Raji (cell line): Measurements from ENCODE around the gene BANF1.

Source experiments
- POLR2A ChIP-seq: IDR thresholded peaks from 2 replicates; pipeline ENCODE4 v1.6.1; 2011; ENCODE audit warnings: low read depth, low read length, control low read depth; ENCODE audit not compliant: insufficient read depth

The BANF1 gene, protein sequence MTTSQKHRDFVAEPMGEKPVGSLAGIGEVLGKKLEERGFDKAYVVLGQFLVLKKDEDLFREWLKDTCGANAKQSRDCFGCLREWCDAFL

DNA sequence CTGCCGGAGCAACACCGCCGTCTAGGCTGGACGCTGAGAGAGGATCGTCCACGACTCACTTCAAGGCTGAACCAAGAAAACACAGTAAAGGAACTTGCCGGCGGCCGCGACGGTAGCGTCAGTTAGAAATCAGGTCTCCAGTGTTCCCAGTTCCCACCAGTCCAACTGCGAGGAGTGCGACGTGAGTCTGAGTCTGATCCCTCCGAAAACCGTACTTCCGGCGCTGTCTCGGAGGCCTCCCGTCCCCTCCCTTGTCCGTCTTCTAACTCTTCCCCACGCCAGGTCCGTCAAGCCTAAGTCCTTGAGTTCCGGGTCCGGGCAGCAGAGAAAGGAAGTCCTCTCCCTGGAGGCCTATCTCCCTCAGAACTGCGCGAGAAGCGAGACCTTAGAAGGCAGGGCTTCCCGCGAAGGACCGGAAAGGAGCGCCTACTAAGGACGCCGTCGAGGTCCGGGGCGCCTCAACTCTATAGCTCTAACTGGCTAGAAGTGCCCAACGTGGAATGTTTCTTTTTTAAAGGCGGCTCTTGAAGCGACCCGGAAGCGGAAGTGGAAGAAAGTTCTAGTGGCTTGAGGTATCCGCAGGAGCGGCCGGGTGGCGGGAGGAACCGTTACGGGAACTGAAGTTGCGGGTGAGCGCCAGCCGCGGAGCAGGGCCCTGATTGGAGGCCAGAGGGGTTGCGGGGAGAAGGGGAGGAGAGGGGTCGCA is at the start of gene BANF1, which contains the start of gene EIF1AD:
Gene BANF1, plus strand, starts transcription at position 562 of the 706 bp plus-strand sequence. CDS start 748 bp downstream, outside the sequence.
Gene EIF1AD, minus strand, starts transcription at position 216 of the 706 bp plus-strand sequence. CDS start 1,768 bp downstream, outside the sequence.
- TF ChIP-seq POLR2A: peak; percentile 92

DNA sequence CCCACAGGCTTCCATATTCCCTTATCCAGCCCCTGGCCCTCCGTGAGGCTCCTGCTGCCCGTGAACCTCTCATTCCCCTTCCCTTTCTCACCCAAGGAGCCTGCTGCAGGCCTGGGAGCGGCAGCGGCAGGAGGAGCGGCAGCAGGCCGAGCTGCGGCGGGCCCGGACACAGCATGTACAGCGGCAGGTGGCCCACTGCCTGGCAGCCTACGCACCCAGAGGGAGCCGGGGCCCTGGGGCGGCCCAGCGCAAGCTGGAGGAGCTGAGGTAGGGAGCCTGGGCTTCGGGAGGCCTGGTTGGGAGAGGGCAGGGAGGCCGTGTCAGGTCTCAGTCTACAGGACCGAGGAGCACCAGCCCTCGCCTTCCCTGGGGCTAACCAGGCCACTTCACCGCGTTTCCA is 48.8 kb upstream of the BANF1 start:
- TF ChIP-seq POLR2A: no peak

DNA sequence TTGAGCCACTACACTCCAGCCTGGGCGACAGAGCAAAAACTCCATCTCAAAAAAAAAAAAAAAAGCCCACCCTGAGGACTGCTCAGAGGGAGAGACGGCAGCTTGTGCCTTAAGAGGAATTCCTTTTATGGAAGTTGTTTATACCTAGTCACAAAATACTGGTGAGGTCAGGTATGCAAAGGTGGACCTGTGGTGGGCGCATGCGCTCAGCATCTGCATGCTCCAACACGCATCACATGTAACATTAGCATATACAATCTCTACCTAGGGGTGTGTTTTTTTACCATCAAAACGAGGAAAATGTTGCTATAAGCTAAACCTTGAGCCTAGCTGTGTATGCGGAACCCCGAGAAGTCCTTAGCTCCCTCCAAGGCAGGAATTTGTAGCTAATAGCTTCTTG is 47.5 kb upstream of the BANF1 start:
- TF ChIP-seq POLR2A: no peak

DNA sequence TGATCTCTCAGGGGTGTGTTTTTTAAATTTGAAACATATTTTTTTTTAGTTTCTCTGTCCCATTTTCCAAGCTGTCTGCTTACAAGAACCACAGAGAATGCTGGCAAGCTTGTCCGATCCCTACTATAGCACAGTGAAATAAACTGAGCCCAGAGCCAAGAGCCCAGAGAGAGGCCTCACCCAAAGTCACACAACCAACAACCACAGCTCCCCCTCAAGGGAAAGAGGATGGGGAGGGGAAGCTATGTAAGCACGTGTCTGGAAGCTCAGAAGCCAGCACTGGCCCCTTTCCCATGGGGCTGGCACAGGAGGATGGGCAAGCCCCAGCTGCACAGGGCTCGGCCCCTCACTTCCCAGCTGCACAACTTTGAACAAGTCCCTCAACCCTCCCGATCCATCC is 44.0 kb upstream of the BANF1 start:
- TF ChIP-seq POLR2A: no peak

DNA sequence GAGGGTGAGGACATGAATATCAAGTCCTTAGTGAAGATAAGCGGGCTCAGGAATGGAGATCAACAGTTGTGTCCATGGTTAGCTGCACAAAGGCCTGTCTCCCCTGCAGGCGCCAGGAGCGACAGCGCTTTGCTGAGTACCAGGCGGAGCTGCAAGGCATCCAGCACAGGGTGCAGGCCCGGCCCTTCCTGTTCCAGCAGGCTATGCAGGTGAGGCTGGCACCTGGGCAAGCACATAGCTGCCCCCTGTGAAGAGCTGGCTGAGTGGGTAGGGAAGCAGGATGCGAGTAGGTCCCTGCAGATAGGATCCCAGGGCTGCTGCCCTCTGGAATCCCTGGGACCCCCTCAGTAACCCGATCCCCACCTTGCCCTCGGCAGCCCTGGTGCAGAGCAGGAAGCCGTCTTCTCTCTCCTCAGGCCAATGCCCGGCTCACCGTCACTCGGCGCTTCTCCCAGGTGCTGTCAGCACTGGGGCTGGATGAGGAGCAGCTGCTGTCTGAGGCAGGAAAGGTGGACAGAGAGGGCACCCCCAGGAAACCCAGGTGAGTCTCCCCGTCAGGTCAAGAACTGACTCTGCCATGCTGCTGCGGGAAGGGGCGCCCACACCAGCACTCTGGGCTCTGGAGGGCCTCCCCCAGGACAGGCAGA is 43.4 kb upstream of the BANF1 start:
- TF ChIP-seq POLR2A: no peak

DNA sequence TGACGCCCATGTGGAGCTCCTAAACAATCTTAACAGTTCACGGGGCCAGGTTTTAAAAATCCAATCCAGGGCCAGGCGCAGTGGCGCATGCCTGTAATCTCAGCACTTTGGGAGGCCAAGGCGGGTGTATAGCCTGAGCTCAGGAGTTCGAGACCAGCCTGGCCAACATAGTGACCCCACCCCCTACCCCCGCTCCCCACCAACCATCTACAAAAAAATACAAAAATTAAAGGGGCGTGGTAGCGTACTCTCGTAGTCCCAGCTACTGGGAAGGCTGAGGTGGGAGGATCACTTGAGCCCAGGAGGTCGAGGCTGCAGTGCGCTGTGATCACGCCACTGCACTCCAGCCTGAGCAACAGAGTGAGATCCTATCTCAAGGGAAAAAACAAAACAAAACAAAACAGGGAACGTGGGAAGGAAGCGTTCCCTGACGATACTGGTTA is 41.5 kb upstream of the BANF1 start:
- TF ChIP-seq POLR2A: no peak

DNA sequence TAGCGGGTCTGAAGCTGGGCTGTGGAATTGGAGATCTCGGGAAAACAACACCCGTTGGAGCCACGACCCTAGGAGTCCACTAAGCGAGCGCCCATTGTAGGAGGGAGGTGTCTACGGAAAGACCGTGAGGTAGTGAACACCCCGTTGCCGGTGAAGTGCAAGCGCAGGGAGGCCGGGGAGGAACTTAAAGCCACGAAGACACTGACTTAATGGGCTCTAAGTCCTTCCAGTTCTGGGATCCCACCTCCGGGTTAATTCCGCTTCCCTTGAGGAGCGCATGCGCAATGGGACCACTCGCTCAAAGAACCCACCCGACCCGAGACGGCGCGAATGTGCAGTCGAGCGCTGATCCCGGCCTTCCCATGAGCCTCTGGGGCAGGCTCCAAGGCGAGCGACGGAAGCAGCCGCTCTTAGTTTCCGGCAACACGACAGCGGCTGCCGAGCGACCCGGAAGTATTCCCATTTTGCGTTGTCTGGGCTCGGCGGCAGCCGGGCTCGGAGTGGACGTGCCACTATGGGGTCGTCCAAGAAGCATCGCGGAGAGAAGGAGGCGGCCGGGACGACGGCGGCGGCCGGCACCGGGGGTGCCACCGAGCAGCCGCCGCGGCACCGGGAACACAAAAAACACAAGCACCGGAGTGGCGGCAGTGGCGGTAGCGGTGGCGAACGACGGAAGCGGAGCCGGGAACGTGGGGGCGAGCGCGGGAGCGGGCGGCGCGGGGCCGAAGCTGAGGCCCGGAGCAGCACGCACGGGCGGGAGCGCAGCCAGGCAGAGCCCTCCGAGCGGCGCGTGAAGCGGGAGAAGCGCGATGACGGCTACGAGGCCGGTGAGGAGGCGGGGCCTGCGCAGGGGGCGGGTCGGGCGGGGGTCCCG is 40.8 kb upstream of the BANF1 start, which contains the start of gene SART1:
Gene SART1, plus strand, starts transcription at position 468 of the 874 bp plus-strand sequence. Its CDS starts 47 bp downstream, at position 515.
- TF ChIP-seq POLR2A: peak; percentile 97

DNA sequence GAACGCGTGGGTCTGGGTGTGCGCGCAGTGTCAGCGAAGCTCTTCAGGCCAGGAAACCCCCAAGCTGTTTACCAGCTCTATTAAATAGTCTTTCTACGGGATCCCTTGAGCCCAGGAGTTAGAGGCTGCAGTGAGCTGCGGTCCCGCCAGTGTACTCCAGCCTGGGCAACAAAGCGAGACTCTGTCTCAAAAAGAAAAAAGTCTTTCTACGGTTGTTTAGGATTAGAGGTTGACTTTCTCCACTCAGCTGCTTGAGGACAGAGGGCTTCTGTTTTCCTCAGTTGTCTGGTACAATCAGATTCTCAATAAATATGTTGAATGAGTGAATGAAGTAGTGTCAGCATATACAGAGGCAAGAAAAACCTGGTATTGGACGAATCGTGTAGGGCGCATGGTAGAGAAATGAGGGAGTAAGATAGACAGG is 40.1 kb upstream of the BANF1 start:
- TF ChIP-seq POLR2A: no peak

DNA sequence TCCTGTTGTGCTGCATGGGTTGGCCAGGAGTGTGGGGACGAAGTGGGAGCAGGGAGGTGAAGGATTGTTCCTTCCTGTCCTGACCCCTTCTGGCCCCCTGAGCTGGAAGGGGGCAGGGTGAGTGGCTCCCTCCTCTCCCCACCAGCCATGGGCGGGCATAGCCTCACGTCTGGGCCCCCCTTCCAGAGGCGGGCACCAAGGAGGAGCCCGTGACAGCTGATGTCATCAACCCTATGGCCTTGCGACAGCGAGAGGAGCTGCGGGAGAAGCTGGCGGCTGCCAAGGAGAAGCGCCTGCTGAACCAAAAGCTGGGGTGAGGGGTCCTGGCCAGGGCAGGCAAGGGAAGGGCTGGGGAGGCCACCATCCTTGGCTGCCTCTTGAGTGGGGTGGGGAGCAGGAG is 37.4 kb upstream of the BANF1 start:
- TF ChIP-seq POLR2A: no peak

DNA sequence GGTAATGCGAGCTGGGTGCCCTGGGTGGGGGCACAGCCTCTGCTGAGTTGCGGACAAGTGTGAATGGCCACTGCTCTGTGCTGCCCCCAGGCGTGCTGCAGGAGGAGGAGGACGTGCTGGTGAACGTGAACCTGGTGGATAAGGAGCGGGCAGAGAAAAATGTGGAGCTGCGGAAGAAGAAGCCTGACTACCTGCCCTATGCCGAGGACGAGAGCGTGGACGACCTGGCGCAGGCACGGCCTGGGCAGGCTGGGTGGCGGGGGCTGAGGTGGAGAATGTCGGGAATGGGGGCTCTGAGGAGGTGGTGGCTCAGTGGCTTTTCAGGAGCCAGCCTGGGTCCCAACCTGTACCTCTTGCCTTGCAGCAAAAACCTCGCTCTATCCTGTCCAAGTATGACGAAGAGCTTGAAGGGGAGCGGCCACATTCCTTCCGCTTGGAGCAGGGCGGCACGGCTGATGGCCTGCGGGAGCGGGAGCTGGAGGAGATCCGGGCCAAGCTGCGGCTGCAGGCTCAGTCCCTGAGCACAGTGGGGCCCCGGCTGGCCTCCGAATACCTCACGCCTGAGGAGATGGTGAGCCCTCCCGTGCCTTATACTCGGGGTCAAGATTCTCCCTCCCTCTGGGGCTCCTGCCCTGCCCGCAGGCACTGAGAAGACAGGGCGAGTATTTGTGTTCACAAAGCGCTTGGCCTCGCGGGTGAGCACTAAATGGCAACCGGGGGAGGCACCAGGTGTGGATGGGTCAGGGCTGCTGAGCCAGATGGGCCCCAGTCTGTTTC is 36.1 kb upstream of the BANF1 start:
- no peak for TF ChIP-seq POLR2A

DNA sequence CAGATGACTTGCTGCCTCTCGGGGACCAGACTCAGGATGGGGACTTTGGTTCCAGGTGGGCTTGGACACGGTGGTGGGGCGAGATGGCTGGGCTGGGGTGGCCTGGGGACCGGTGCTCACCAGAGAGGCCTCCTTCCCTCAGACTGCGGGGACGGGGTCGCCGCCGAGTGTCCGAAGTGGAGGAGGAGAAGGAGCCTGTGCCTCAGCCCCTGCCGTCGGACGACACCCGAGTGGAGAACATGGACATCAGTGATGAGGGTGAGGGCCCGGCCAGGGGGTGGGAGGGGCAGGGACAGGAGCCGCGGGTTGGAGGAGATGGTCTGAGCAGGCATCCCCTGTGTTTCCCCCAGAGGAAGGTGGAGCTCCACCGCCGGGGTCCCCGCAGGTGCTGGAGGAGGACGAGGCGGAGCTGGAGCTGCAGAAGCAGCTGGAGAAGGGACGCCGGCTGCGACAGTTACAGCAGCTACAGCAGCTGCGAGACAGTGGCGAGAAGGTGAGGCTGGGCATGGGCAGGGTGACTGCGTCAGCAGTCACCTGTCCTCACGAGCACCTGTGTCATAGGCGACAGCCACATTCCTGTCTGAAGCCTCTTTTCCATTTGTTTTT is 34.9 kb upstream of the BANF1 start:
- TF ChIP-seq POLR2A: no peak

DNA sequence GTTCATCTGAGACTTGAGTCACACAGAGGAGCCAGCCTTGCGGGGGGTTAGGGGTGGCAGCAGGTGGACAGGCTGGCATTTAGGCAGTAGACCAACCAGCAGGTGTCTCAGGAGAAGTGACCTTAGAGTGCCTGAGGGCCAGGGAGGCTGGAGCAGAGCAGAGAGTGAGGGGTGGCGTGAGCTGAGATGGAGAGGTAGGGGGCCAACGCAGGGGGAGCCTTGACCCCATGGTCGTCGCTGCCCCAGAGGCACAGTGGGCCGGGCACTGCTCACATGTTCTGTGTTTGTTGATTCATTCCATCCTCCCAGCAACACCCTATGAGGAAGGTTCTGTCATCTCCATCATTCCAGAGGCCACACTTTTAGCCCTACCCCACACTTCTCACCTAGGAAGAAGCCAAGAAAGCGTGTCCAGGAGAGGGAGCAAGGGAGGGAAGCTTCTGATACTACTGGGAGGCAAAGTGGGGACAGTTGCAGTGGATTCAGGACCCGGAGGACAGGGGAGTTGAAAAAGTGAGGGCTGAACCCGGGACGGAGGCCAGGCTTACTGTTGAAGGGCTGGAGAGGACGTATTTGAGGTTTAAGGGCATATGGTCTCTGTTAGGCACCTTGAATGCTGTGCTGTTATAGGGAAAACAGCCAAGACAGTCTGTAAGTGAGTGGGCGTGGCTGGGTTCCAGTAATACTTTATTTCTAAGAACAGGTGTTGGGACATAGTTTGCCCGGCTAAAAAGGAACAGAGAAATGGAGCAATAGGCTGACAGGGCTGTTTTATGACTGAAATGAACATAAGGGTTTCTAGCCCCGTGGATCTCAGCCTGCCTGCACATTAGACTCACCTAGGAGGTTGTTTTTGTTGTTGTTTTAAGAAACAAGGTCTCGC is 33.5 kb upstream of the BANF1 start:
- no peak for TF ChIP-seq POLR2A

DNA sequence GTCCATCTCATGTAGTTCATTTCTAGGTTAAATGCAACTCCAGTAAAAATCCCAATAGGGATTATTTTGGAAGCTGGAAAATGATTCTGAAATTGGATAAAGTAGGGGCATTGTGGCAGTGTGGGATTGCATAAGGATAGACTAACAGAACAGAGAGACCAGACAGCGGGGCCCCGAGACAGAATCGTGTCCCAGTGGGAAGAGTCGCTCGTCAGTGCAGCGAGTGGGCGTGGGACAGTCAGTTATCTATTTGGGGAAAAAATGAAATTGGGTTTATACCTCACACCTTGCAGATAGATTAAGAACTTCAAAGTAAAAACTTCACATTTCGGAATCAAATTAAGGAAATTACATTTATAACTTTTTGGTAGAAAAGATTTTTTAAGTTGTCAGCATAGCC is 30.2 kb upstream of the BANF1 start:
- no peak for TF ChIP-seq POLR2A
